Measurements from ENCODE around the gene DCXR.

Gene DCXR

GRCh38 chr17:82025401-82026107, 11.9 kb downstream of the DCXR start:
- in situ Hi-C loops (cut with MboI; ENCODE audit: low sequenced_read_pairs), result loop anchor here (25.0 kb wide), 1 partner anchor 137 kb away; no protein-coding TSS in a partner anchor

DNA sequence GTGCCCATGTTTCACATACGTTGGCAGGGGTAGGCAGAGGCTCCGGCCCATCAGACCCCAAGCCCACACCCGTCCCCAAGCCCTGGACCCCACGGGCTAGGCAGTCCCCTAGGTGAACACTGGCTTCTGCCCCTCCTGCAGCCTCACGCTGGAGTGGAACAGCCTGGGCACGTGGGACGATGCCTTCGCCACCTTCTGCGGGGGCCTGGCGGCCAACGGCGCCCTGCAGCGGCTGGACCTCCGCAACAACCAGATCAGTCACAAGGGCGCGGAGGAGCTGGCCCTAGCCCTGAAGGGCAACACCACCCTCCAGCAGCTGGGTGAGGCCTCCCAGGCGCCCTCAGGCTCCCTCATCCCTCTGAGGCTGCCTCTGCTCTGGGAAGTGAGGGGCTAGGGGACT, 12.6 kb downstream of the DCXR start:
- in situ Hi-C loops (cut with MboI; ENCODE audit: low sequenced_read_pairs), result loop anchor here (25.0 kb wide), 1 partner anchor 137 kb away; no protein-coding TSS in a partner anchor

DNA sequence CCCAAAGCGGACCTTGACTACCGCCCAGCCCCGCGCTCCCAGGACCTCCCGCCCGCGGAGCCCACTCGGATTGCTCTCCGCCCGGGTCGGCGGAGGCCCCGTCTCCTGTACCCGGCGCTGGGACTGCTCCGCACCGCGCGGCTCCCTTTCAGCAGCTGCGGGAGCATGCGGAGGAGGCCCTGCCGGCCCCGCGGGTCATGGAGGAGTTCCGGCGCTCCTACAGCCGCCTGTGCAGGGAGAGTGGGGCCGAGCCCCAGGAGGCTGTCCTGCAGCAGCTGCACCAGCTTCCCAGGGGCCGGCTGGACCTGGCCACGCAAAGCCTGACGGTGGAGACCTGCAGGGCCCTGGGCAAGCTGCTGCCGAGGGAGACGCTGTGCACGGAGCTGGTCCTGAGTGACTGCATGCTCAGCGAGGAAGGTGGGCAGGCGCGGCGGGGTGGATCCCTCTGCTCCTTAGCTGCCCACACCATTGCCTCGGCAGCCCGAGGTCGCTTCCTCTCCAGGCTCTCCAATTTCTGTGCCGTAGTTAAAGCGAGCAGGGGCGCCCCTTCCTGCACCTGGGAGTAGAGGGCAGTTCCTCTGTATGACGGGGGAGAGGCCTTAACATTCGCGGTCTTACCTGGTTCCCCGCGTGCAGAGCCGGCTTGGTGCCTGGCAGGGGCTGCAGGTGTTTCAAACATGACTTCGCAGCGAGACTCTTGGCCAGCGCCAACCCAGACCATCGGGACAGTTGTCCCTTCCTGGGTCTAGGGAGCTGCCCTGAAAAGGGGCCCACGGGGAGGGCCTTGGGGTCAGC, 13.9 kb downstream of the DCXR start:
- in situ Hi-C loops (cut with MboI; ENCODE audit: low sequenced_read_pairs), result no loop called here

- in situ Hi-C loops (cut with MboI; ENCODE audit: low sequenced_read_pairs), result no loop called here
These were observed 14.5 kb downstream of the DCXR start, which contains the start of gene LRRC45 for GRCh38 chr17:82022981-82023446. TSS of gene LRRC45 (plus strand) at chr17:82023305. CDS start at chr17:82023644, 339 bp downstream.

DNA sequence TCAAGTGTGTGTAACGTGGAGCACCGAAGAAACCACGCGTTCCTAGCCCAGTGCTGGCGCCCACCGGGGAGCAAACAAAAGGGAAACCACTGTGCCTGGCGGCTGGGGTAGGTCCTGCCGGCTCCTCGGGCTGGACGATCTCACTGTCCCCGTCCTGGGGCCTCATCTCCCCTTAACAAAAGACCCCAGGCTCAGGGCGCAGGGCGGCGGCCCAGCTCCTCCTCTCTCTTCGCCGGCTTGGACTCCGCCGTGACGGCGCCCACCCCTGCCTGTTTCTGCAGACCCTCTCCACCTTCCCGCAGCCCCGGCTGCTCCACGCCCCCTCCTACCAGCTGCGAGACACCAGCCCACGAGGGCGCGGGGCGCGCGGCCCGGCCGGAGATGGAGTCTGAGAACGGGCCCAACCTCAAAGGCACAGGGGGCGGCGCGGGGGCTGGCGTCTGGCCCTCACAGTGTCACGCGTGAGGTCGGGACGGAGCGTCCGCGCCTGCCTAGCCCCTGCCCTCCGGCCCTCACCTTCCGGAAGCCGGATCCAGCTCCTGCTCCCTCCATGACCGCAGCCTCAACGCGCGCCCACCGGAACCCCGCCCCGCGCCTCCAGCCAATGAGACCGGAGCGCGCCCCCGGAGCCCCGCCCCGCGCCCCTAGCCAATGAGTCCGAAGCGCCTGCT, 15.1 kb downstream of the DCXR start, which contains the start of gene CENPX:
CENPX (minus strand) TSS at position 569 of the 671 bp plus-strand sequence; CDS start at position 552, 17 bp downstream.
- in situ Hi-C loops (cut with MboI; ENCODE audit: low sequenced_read_pairs), result no loop called here

GRCh38 chr17:82021900-82022309, 15.6 kb downstream of the DCXR start:
- in situ Hi-C loops (cut with MboI; ENCODE audit: low sequenced_read_pairs), result no loop called here

- in situ Hi-C loops (cut with MboI; ENCODE audit: low sequenced_read_pairs), result no loop called here
These were observed 16.2 kb downstream of the DCXR start for GRCh38 chr17:82021107-82021899.

DNA sequence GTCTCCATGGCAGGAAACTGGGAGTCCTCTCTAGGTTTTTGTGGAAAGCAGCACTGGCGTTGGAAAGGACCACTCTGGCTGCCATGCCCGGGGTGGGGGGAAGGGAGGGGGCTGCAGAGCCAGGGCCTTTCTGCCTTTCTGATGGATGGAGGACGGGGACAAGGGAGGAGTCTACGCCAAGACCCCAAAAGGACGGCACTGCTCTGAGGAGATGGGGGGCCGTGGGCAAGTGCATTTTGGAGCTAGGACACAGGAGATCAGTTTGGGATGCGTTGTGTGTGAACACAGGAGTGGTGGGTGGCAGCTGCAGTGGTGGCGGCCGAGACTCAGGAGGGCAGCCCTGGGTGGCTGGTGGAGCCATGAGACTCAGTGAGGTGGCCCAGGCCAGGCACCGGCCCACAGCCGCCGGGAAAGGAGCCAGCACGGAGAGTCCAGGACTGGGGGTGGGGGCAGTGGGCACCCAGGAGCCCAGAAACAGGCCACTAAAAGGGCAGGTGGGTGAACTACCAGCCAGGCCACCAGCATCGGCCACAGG, 16.9 kb downstream of the DCXR start:
- in situ Hi-C loops (cut with MboI; ENCODE audit: low sequenced_read_pairs), result no loop called here

GRCh38 chr17:82019690-82020571, 17.6 kb downstream of the DCXR start:
- in situ Hi-C loops (cut with MboI; ENCODE audit: low sequenced_read_pairs), result no loop called here

DNA sequence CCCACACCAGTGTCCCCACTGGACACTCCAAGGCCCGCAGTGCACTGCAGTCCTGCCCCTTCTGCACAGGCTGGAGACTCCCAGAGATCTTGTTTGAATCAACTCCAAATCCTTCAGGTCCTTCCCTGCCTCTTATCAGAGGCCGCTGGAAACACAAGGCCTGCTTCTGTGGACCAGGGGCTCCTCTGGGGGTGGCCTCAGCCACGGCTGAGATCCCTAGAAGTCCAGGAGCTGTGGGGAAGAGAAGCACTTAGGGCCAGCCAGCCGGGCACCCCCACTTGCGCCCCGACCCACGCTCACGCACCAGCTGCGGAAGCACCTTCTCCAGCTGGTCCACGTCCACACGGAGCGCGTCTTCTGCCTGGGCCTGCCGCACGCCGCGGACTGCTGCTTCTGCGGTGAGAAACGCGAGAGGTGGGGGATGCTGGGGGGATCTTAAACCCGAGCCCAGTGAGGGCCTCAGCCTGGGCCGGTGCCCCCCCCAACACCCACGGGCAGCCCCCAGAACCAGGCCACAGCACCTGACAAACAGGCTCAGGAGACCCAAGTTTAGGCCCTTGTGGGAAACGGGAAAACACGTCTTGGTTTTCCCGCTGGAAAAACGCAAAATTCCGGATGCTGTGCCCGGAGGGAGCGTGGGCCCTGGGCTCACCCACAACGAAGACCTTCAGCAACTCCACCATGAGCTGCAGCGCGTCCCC, 18.4 kb downstream of the DCXR start:
- in situ Hi-C loops (cut with MboI; ENCODE audit: low sequenced_read_pairs), result no loop called here

- in situ Hi-C loops (cut with MboI; ENCODE audit: low sequenced_read_pairs), result no loop called here
These were observed 19.1 kb downstream of the DCXR start for GRCh38 chr17:82018152-82018988.

DNA sequence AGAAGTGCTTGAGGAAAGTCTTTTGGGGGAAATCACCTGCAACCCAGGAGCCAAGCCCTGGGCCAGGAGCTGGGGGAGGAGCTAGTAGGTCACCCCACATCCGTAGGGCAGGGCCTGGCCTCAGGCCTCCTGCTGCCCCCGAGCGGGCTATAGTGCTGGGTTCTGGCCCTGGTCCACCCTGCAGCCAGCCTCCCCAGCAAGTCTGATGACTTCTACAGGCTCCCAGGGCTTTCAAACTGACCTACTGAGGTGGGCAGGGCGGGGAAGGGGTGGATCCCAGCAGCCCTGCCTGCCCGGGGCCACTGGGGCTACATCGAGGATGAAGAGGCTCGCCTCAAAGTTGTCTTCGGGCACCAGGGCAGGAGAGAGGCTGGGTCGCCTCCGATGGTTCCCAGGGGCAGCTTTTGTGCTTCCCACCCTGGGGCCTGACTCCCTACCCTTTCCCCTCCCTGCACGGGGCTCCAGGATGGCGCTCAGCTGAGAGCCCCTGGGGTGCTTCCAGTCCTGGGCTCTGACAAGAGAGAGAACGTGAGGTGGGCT, 19.8 kb downstream of the DCXR start:
- in situ Hi-C loops (cut with MboI; ENCODE audit: low sequenced_read_pairs), result no loop called here

GRCh38 chr17:82016875-82017459, 20.5 kb downstream of the DCXR start:
- in situ Hi-C loops (cut with MboI; ENCODE audit: low sequenced_read_pairs), result no loop called here

DNA sequence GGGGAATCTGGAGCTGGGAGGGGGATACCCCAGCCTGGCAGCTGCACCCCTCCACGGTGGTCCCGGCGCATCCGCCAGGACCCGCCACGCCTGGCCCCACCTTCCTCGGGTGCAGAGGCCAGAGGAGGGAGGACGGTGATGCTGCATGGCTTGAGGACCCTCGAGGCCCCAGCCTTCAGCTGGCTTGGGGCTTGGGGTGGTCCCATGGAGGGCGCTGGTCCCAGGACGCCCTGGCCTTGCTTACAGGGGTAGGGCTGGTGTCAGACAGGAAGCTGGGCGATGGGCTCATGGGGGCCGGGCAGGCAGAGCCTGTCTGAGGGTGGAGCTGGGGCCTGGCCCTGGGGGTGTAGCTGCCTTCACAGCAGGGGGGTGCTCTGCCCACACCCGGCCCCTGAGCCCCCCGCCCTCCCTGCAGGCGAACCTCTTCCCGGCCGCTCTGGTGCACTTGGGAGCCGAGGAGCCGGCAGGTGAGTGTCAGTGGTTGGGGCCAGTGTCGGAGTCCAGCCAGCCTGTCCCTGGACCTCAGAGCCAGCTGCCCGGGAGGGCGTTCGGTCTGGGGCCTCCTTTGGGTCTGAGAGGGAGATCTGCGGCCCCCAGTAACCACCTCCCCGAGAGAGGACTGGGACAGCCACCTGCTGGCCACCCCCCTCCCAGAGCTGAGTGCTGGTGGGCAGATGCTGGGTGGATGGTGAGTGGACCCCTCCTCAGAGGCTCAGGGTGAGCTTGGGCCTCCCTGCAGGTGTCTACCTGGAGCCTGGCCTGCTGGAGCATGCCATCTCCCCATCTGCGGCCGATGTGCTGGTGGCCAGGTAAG, 21.2 kb downstream of the DCXR start:
- in situ Hi-C loops (cut with MboI; ENCODE audit: low sequenced_read_pairs), result no loop called here

GRCh38 chr17:82015311-82015971, 22.1 kb downstream of the DCXR start:
- in situ Hi-C loops (cut with MboI; ENCODE audit: low sequenced_read_pairs), result no loop called here

DNA sequence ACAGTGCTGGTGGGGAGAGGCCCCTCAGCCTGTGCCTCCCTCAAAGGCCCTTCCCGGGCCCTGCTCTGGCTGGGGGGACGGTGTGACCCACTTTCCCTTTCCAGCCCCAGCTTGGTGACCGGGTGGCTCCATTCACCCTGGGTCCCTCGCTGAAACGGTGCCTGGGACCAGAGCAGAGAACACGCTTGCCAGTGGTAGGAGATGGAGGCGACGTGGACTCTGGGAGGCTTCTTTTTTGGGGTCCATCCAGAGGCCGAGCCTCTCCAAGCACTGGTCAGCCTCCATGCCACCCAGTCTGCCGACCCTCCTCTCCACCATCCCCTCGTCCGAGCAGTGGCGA, 22.6 kb downstream of the DCXR start:
- in situ Hi-C loops (cut with MboI; ENCODE audit: low sequenced_read_pairs), result no loop called here
